Body of pancreas (tissue), 4 donors: ENCODE measurements around the gene ATG7.

ENCODE experiments used
- CTCF ChIP-seq, 7 experiments: fragments of 450-650 bp in 4 of 7; fragments of 200-600 bp in 3 of 7; sonication (generic) in 3 of 7; IDR thresholded peaks; one replicate each; pipeline ENCODE4 v1.5.1; 2016 to 2019; ENCODE audit warnings: antibody characterized with exemption in 7 of 7
- POLR2A ChIP-seq, 3 donors: fragments of 450-650 bp; IDR thresholded peaks; one replicate each; pipeline ENCODE4 v1.6.1; 2016; ENCODE audit warnings: antibody characterized with exemption in 3 of 3, mild to moderate bottlenecking in 2 of 3

DNA sequence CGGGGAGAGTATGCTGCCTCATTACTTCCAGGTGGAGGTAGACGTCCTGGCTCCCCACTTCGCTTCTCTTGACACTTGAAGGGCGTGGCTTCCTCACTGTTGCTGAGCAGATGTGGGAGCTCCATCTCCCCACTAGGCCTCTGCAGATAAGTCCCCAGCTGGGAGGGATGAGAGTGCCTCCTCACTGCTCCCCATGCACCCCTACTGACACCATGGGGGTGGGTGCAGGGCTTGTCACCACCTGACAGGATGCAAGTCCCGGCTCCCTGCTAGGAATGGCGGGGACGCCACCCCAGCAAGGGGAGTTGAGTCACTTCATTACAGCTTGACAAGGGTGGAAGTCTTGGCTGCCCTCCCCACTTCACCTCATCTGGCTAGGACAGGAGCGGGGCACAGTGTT lies 36.8 kb upstream of the ATG7 start:
- no peak for TF ChIP-seq CTCF (IDR thresholded peaks at IDR 0.05)
- TF ChIP-seq POLR2A (IDR thresholded peaks at IDR 0.05): no peak
